ENCODE data around the gene CNTN2.

The CNTN2 gene

DNA sequence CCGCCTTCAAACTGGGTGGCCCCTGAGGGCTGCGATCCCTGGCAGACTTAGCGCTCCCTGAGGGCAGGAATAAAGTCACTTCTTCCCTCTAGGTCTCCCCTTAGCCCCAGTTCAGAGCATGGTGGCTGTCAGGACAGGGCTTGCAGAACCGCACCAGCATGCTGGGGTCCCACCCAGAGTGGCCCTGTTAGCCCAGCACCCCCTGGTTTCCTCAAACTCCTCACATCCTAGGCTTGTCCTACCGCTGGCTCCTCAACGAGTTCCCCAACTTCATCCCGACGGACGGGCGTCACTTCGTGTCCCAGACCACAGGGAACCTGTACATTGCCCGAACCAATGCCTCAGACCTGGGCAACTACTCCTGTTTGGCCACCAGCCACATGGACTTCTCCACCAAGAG, 15.8 kb downstream of the CNTN2 start:
- H3K4me1 ChIP-seq (ENCODE audit: control insufficient read depth, insufficient read depth, low read length), result no peaks in the 10 kb centered on the region
- no peaks in the 10 kb centered on the region for H3K9me3 ChIP-seq (replicated peaks; ENCODE audit: low read length)
- H3K4me3 ChIP-seq (ENCODE audit: low read length), result no peak overlapping the region
- H3K4me2 ChIP-seq (ENCODE audit: low read length), result no peak overlapping the region
- no peaks in the 10 kb centered on the region for H3K36me3 ChIP-seq (ENCODE audit: insufficient read depth, low read length)
- H3K27me3 ChIP-seq (ENCODE audit: control insufficient read depth, insufficient read depth, low read length), result peaks cover 33% of the 10 kb centered on the region
- H3K9ac ChIP-seq (ENCODE audit: low read depth, low read length), result no peak overlapping the region

GRCh38 chr1:205059660-205060059, 16.6 kb downstream of the CNTN2 start:
- no peaks in the 10 kb centered on the region for H3K9me3 ChIP-seq (replicated peaks; ENCODE audit: low read length)
- peaks cover 27% of the 10 kb centered on the region for H3K27me3 ChIP-seq (ENCODE audit: control insufficient read depth, insufficient read depth, low read length)
- H3K9ac ChIP-seq (ENCODE audit: low read depth, low read length), result no peak overlapping the region
- H3K4me1 ChIP-seq (ENCODE audit: control insufficient read depth, insufficient read depth, low read length), result no peaks in the 10 kb centered on the region
- H3K4me3 ChIP-seq (ENCODE audit: low read length), result no peak overlapping the region
- H3K4me2 ChIP-seq (ENCODE audit: low read length), result no peak overlapping the region
- no peaks in the 10 kb centered on the region for H3K36me3 ChIP-seq (ENCODE audit: insufficient read depth, low read length)

DNA sequence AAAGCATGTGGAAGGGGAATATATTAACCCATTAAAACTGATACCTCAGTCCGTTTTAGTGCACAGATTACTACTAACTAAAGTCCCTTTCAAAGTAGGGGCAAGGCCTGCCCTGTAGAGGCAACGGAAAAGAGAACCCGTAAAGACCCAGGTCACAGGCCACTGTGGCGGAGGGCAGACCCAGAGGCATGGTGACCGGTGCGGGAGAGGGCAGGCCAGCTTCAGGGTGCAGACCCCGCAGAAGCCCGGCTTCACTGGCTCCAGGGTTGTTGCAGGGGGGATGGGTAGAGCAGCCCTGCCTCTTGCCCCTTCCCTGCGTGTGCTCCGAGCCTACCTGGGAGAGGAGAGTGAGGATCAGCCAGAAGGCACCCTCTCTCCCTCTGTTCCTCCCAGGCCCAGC, 17.7 kb downstream of the CNTN2 start:
- Histone ChIP-seq H3K36me3 (ENCODE audit: insufficient read depth, low read length) (no peaks in the 10 kb centered on the region), H3K4me2 (ENCODE audit: low read length) (no peak overlapping the region)

GRCh38 chr1:205061227-205061626, 18.2 kb downstream of the CNTN2 start:
- peaks cover 17% of the 10 kb centered on the region for H3K27me3 ChIP-seq (ENCODE audit: control insufficient read depth, insufficient read depth, low read length)
- no peak overlapping the region for H3K9ac ChIP-seq (ENCODE audit: low read depth, low read length)

More for the DNA sequence above, 17.7 kb downstream of the CNTN2 start:
- no peaks in the 10 kb centered on the region for H3K4me1 ChIP-seq (ENCODE audit: control insufficient read depth, insufficient read depth, low read length)
- H3K4me3 ChIP-seq (ENCODE audit: low read length), result no peak overlapping the region
- H3K27me3 ChIP-seq (ENCODE audit: control insufficient read depth, insufficient read depth, low read length), result peaks cover 19% of the 10 kb centered on the region
- no peak overlapping the region for H3K9ac ChIP-seq (ENCODE audit: low read depth, low read length)
- no peaks in the 10 kb centered on the region for H3K9me3 ChIP-seq (replicated peaks; ENCODE audit: low read length)

DNA sequence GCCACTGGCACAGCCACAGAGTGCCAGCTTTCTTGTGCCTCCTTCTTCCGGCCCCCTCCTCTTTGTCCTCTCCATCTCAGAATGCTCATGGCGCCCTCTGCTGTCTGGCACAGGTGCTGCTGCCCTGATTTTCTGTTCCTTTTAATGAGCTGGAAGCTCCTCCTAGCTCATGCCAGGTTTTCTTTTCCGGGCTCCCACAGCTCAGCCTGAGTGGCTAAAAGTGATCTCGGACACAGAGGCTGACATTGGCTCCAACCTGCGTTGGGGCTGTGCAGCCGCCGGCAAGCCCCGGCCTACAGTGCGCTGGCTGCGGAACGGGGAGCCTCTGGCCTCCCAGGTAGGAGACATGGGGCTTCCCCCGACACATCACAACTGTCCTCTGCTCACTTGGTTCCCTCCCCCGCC, 18.7 kb downstream of the CNTN2 start:
- H3K27me3 ChIP-seq (ENCODE audit: control insufficient read depth, insufficient read depth, low read length), result peaks cover 17% of the 10 kb centered on the region
- H3K4me2 ChIP-seq (ENCODE audit: low read length), result no peak overlapping the region
- no peak overlapping the region for H3K9ac ChIP-seq (ENCODE audit: low read depth, low read length)
- H3K36me3 ChIP-seq (ENCODE audit: insufficient read depth, low read length), result no peaks in the 10 kb centered on the region
- H3K9me3 ChIP-seq (replicated peaks; ENCODE audit: low read length), result no peaks in the 10 kb centered on the region
- H3K4me1 ChIP-seq (ENCODE audit: control insufficient read depth, insufficient read depth, low read length), result no peaks in the 10 kb centered on the region
- no peak overlapping the region for H3K4me3 ChIP-seq (ENCODE audit: low read length)

More at GRCh38 chr1:205061227-205061626, 18.2 kb downstream of the CNTN2 start:
- H3K9me3 ChIP-seq (replicated peaks; ENCODE audit: low read length), result no peaks in the 10 kb centered on the region
- no peaks in the 10 kb centered on the region for H3K36me3 ChIP-seq (ENCODE audit: insufficient read depth, low read length)
- H3K4me1 ChIP-seq (ENCODE audit: control insufficient read depth, insufficient read depth, low read length), result no peaks in the 10 kb centered on the region
- no peak overlapping the region for H3K4me3 ChIP-seq (ENCODE audit: low read length)
- H3K4me2 ChIP-seq (ENCODE audit: low read length), result no peak overlapping the region

GRCh38 chr1:205062319-205062718, 19.3 kb downstream of the CNTN2 start:
- no peaks in the 10 kb centered on the region for H3K9me3 ChIP-seq (replicated peaks; ENCODE audit: low read length)
- no peak overlapping the region for H3K9ac ChIP-seq (ENCODE audit: low read depth, low read length)
- H3K4me2 ChIP-seq (ENCODE audit: low read length), result no peak overlapping the region
- peaks cover 17% of the 10 kb centered on the region for H3K27me3 ChIP-seq (ENCODE audit: control insufficient read depth, insufficient read depth, low read length)
- H3K4me3 ChIP-seq (ENCODE audit: low read length), result no peak overlapping the region
- no peaks in the 10 kb centered on the region for H3K4me1 ChIP-seq (ENCODE audit: control insufficient read depth, insufficient read depth, low read length)
- no peaks in the 10 kb centered on the region for H3K36me3 ChIP-seq (ENCODE audit: insufficient read depth, low read length)

DNA sequence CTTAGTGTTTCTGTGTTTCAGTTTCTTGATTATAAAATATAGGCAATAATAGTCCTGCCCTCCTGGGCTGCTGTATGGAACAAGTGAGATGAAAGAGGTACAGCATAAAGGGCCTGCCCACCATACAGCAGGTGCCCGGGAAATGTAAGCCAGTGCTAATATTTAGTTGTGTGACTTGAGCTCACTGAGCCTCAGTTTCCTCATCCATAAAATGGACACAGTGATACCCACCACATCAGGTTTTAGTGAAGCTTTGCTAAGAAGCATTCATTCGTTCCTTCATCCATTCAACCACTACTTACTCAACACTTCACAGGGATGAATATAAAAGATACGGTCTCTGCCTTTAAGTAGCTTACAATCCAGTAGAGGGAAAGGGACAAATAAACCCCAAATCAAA, 19.9 kb downstream of the CNTN2 start:
- no peaks in the 10 kb centered on the region for H3K36me3 ChIP-seq (ENCODE audit: insufficient read depth, low read length)
- no peak overlapping the region for H3K9ac ChIP-seq (ENCODE audit: low read depth, low read length)
- H3K4me1 ChIP-seq (ENCODE audit: control insufficient read depth, insufficient read depth, low read length), result no peaks in the 10 kb centered on the region
- H3K4me2 ChIP-seq (ENCODE audit: low read length), result no peak overlapping the region
- no peaks in the 10 kb centered on the region for H3K9me3 ChIP-seq (replicated peaks; ENCODE audit: low read length)
- H3K4me3 ChIP-seq (ENCODE audit: low read length), result no peak overlapping the region
- H3K27me3 ChIP-seq (ENCODE audit: control insufficient read depth, insufficient read depth, low read length), result peaks cover 17% of the 10 kb centered on the region

GRCh38 chr1:205064301-205064700, 21.3 kb downstream of the CNTN2 start:
- Histone ChIP-seq H3K9ac (ENCODE audit: low read depth, low read length) (no peak overlapping the region), H3K4me3 (ENCODE audit: low read length) (no peak overlapping the region), H3K9me3 (replicated peaks; ENCODE audit: low read length) (no peaks in the 10 kb centered on the region), H3K4me2 (ENCODE audit: low read length) (no peak overlapping the region), H3K36me3 (ENCODE audit: insufficient read depth, low read length) (no peaks in the 10 kb centered on the region), H3K4me1 (ENCODE audit: control insufficient read depth, insufficient read depth, low read length) (no peaks in the 10 kb centered on the region), H3K27me3 (ENCODE audit: control insufficient read depth, insufficient read depth, low read length) (peaks cover 12% of the 10 kb centered on the region)

DNA sequence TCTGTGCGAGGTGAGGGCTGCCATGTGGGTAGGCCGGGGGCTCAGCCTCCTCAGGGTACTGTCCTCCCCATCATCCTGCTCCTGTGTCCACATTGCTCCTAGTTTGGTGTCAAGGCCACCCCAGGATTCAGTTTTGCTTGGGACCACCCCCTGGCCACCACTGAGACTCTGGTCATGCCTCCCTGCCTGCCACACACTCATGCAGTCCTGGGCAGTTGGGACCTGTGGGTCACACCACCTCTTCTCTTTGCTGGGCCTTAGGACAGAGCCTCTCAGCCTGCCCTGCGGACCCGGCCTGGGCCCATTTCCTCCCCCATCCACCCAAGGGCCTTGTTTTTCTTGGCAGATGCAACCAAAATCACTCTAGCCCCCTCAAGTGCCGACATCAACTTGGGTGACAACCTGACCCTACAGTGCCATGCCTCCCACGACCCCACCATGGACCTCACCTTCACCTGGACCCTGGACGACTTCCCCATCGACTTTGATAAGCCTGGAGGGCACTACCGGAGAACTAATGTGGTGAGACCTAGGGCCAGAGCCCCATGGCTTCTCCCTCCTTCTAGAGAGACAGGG, 21.8 kb downstream of the CNTN2 start:
- no peaks in the 10 kb centered on the region for H3K36me3 ChIP-seq (ENCODE audit: insufficient read depth, low read length)
- H3K4me3 ChIP-seq (ENCODE audit: low read length), result no peak overlapping the region
- H3K4me1 ChIP-seq (ENCODE audit: control insufficient read depth, insufficient read depth, low read length), result no peaks in the 10 kb centered on the region
- H3K4me2 ChIP-seq (ENCODE audit: low read length), result no peak overlapping the region
- H3K9me3 ChIP-seq (replicated peaks; ENCODE audit: low read length), result no peaks in the 10 kb centered on the region
- H3K27me3 ChIP-seq (ENCODE audit: control insufficient read depth, insufficient read depth, low read length), result peaks cover 13% of the 10 kb centered on the region
- no peak overlapping the region for H3K9ac ChIP-seq (ENCODE audit: low read depth, low read length)

DNA sequence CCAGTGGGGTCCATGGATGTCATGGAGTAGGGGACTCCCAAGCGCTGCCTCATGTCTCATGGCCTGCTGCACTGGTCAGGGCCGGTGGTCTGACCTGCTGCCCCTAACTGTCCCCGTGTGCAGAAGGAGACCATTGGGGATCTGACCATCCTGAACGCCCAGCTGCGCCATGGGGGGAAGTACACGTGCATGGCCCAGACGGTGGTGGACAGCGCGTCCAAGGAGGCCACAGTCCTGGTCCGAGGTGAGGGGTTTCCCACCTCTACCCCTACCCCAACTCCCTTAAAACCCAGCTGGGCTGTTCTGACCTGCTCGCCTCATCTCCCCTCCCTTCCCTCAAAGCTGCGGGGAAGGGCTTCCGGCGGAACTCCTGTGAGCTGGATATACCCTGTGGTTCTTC, 22.7 kb downstream of the CNTN2 start:
- no peak overlapping the region for H3K4me2 ChIP-seq (ENCODE audit: low read length)
- H3K4me1 ChIP-seq (ENCODE audit: control insufficient read depth, insufficient read depth, low read length), result no peaks in the 10 kb centered on the region
- peaks cover 13% of the 10 kb centered on the region for H3K27me3 ChIP-seq (ENCODE audit: control insufficient read depth, insufficient read depth, low read length)
- no peaks in the 10 kb centered on the region for H3K9me3 ChIP-seq (replicated peaks; ENCODE audit: low read length)
- H3K9ac ChIP-seq (ENCODE audit: low read depth, low read length), result no peak overlapping the region
- H3K36me3 ChIP-seq (ENCODE audit: insufficient read depth, low read length), result no peaks in the 10 kb centered on the region
- H3K4me3 ChIP-seq (ENCODE audit: low read length), result no peak overlapping the region

- Histone ChIP-seq H3K4me1 (ENCODE audit: control insufficient read depth, insufficient read depth, low read length) (no peaks in the 10 kb centered on the region), H3K9me3 (replicated peaks; ENCODE audit: low read length) (no peaks in the 10 kb centered on the region), H3K27me3 (ENCODE audit: control insufficient read depth, insufficient read depth, low read length) (peaks cover 13% of the 10 kb centered on the region), H3K9ac (ENCODE audit: low read depth, low read length) (no peak overlapping the region), H3K36me3 (ENCODE audit: insufficient read depth, low read length) (no peaks in the 10 kb centered on the region), H3K4me3 (ENCODE audit: low read length) (no peak overlapping the region), H3K4me2 (ENCODE audit: low read length) (no peak overlapping the region)
Observed at GRCh38 chr1:205066141-205066818, 23.3 kb downstream of the CNTN2 start.

GRCh38 chr1:205067031-205067430, 24.0 kb downstream of the CNTN2 start:
- Histone ChIP-seq H3K4me1 (ENCODE audit: control insufficient read depth, insufficient read depth, low read length) (no peaks in the 10 kb centered on the region), H3K36me3 (ENCODE audit: insufficient read depth, low read length) (no peaks in the 10 kb centered on the region), H3K9me3 (replicated peaks; ENCODE audit: low read length) (no peaks in the 10 kb centered on the region), H3K4me2 (ENCODE audit: low read length) (no peak overlapping the region), H3K27me3 (ENCODE audit: control insufficient read depth, insufficient read depth, low read length) (peaks cover 13% of the 10 kb centered on the region), H3K9ac (ENCODE audit: low read depth, low read length) (no peak overlapping the region), H3K4me3 (ENCODE audit: low read length) (no peak overlapping the region)
